Kidney epithelial cell (primary cell): ENCODE data around the gene CLEC4M. TPM values are rescaled to one million over a fixed set of nuclear protein-coding genes. Genes with fewer than 3 reads are reported as not detected.
"Not testable (repeated sequence)": the region's sequence is repeated elsewhere in the genome, so short reads cannot be mapped to it uniquely, and the experiment has no call there.

Source experiments
- DNase-seq: peaks from one replicate; pipeline ENCODE4 v3.0.0-alpha.2; 2010; ENCODE audit warnings: low read depth
- H3K27me3 ChIP-seq: 2 replicates; pipeline ENCODE4 v1.6.0; 2011; ENCODE audit warnings: low read length; ENCODE audit not compliant: control insufficient read depth, insufficient read depth
- H3K36me3 ChIP-seq: 2 replicates; pipeline ENCODE4 v1.5.1; 2011; ENCODE audit warnings: low read length; ENCODE audit not compliant: control insufficient read depth, insufficient read depth
- H3K4me3 ChIP-seq: 2 replicates; pipeline ENCODE4 v1.5.1; 2011; ENCODE audit warnings: low read depth, mild to moderate bottlenecking, control low read depth, low read length
- CTCF ChIP-seq: IDR thresholded peaks from 2 replicates; pipeline ENCODE4 v1.5.1; 2011; ENCODE audit warnings: mild to moderate bottlenecking, moderate library complexity, low read length, control low read depth, inconsistent platforms; ENCODE audit not compliant: insufficient read depth, poor library complexity, severe bottlenecking
- total RNA-seq: library from RNA; depleted of rRNA; stranded (reverse); fragments of >200 nt; gene quantifications from 2 replicates; pipeline ENCODE4 v1.2.3, GENCODE V29; 2015

CLEC4M gene
- total RNA-seq, 1 donor from 2014 or later = not detected

- no peaks in the 10 kb centered on the region for H3K27me3 ChIP-seq
- no peak for TF ChIP-seq CTCF
- H3K36me3 ChIP-seq = no peaks in the 10 kb centered on the region
- no peak for DNase-seq
- no peak overlapping the region for H3K4me3 ChIP-seq
These were observed 5.7 kb upstream of the CLEC4M start for GRCh38 chr19:7757358-7757757.

- DNase-seq = no peak
- Histone ChIP-seq H3K27me3 (no peaks in the 10 kb centered on the region), H3K4me3 (no peak overlapping the region), H3K36me3 (no peaks in the 10 kb centered on the region)
- no peak for TF ChIP-seq CTCF
These were observed 3.9 kb upstream of the CLEC4M start for GRCh38 chr19:7759156-7759555.

- H3K27me3 ChIP-seq = peaks cover 2% of the 10 kb centered on the region
- H3K36me3 ChIP-seq = no peaks in the 10 kb centered on the region
- TF ChIP-seq CTCF = no peak
- no peak overlapping the region for H3K4me3 ChIP-seq
- DNase-seq = no peak
These were observed 653 bp downstream of the CLEC4M start for GRCh38 chr19:7763696-7764095.

GRCh38 chr19:7764157-7764556, 1.1 kb downstream of the CLEC4M start:
- DNase-seq, H3K27me3 ChIP-seq, H3K4me3 ChIP-seq, H3K36me3 ChIP-seq: not testable (repeated sequence)

GRCh38 chr19:7765043-7765442, 2.0 kb downstream of the CLEC4M start:
- not testable (repeated sequence) for H3K27me3 ChIP-seq, H3K36me3 ChIP-seq, H3K4me3 ChIP-seq, DNase-seq

- Histone ChIP-seq H3K36me3 (no peaks in the 10 kb centered on the region), H3K4me3 (no peak overlapping the region)
- TF ChIP-seq CTCF = no peak
These were observed 3.5 kb downstream of the CLEC4M start for GRCh38 chr19:7766535-7766934.

GRCh38 chr19:7767487-7767886, 4.4 kb downstream of the CLEC4M start:
- Histone ChIP-seq H3K4me3 (no peak overlapping the region), H3K27me3 (peaks cover 2% of the 10 kb centered on the region), H3K36me3 (no peaks in the 10 kb centered on the region)
- DNase-seq = no peak
- no peak for TF ChIP-seq CTCF

More at GRCh38 chr19:7766535-7766934, 3.5 kb downstream of the CLEC4M start:
- peaks cover 2% of the 10 kb centered on the region for H3K27me3 ChIP-seq
- DNase-seq = no peak
